WTC11 (cell line): ENCODE measurements around the gene ANTXRL. TPM values are rescaled to one million over a fixed set of nuclear protein-coding genes. Genes with fewer than 3 reads are reported as not detected.
"Not testable (repeated sequence)": the region's sequence is repeated elsewhere in the genome, so short reads cannot be mapped to it uniquely, and the experiment has no call there.

Source experiments
- ATAC-seq: fragments of 200-7000 bp; cut with Tn5 transposase; 2 replicates; pipeline ENCODE4 v1.10.0; 2021; ENCODE audit warnings: mild to moderate bottlenecking, moderate library complexity
- CTCF ChIA-PET: fragments of 300-600 bp; sonication (Branson Sonifier 250); formaldehyde crosslinking; loops from one replicate; lab custom pipeline; 2021; ENCODE audit warnings: antibody characterized with exemption; lab: Charles Lee
- POLR2A ChIA-PET: fragments of 350-600 bp; sonication (Branson Sonifier 250); formaldehyde crosslinking; loops from one replicate; lab custom pipeline; 2021; ENCODE audit warnings: antibody characterized with exemption; lab: Charles Lee
- DNase-seq: peaks from one replicate; pipeline ENCODE4 v3.0.0; 2021; ENCODE audit warnings: low spot score
- H3K27ac Mint-ChIP-seq: 2 replicates; pipeline ENCODE4 v1.8.0; 2021; ENCODE audit warnings: mixed read lengths
- H3K27me3 Mint-ChIP-seq: 2 replicates; pipeline ENCODE4 v1.8.0; 2021; ENCODE audit warnings: low read depth, mild to moderate bottlenecking, moderate library complexity, mixed read lengths
- H3K36me3 Mint-ChIP-seq: 2 replicates; pipeline ENCODE4 v1.8.0; 2021; ENCODE audit warnings: mixed read lengths
- H3K4me1 Mint-ChIP-seq: 2 replicates; pipeline ENCODE4 v1.8.0; 2022; ENCODE audit warnings: mixed read lengths
- H3K4me3 Mint-ChIP-seq: 2 replicates; pipeline ENCODE4 v1.8.0; 2021; ENCODE audit warnings: mild to moderate bottlenecking, moderate library complexity, mixed read lengths
- H3K9me3 Mint-ChIP-seq: 2 replicates; pipeline ENCODE4 v1.8.0; 2021; ENCODE audit warnings: mixed read lengths
- CDX4 ChIP-seq: fragments of 250-450 bp; sonication (Bioruptor Pico); IDR thresholded peaks from 2 replicates; pipeline ENCODE4 v1.9.0; 2021; ENCODE audit warnings: moderate library complexity, mild to moderate bottlenecking, inconsistent platforms, borderline replicate concordance
- EMX1 ChIP-seq: fragments of 250-450 bp; sonication (Bioruptor Pico); IDR thresholded peaks from 2 replicates; pipeline ENCODE4 v1.8.0; 2021; ENCODE audit warnings: mild to moderate bottlenecking
- FOXP4 ChIP-seq: sonication (generic); formaldehyde crosslinking; IDR thresholded peaks from 2 replicates; pipeline ENCODE4 v1.8.0; 2022; ENCODE audit warnings: mild to moderate bottlenecking, missing genetic modification reagents
- HMGA2 ChIP-seq: fragments of 250-450 bp; sonication (Bioruptor Pico); IDR thresholded peaks from 2 replicates; pipeline ENCODE4 v1.4.0; 2021; ENCODE audit warnings: mild to moderate bottlenecking, moderate library complexity
- KAT7 ChIP-seq: sonication (generic); formaldehyde crosslinking; IDR thresholded peaks from 2 replicates; pipeline ENCODE4 v1.8.1; 2023; ENCODE audit warnings: missing genetic modification reagents, mild to moderate bottlenecking, borderline replicate concordance
- NR3C1 ChIP-seq: sonication (generic); formaldehyde crosslinking; conservative IDR thresholded peaks from 2 replicates; pipeline ENCODE4 v1.8.1; 2023; ENCODE audit warnings: low read depth, mild to moderate bottlenecking, missing genetic modification reagents
- RELA ChIP-seq: sonication (generic); formaldehyde crosslinking; IDR thresholded peaks from 2 replicates; pipeline ENCODE4 v1.8.1; 2022; ENCODE audit warnings: missing genetic modification reagents, mild to moderate bottlenecking, borderline replicate concordance
- SP1 ChIP-seq: sonication (generic); formaldehyde crosslinking; conservative IDR thresholded peaks from 2 replicates; pipeline ENCODE4 v1.8.1; 2022; ENCODE audit warnings: missing genetic modification reagents
- STAT6 ChIP-seq: sonication (generic); formaldehyde crosslinking; conservative IDR thresholded peaks from 2 replicates; pipeline ENCODE4 v1.8.1; 2023; ENCODE audit warnings: mild to moderate bottlenecking, low read depth, missing genetic modification reagents, moderate library complexity
- USF2 ChIP-seq: sonication (generic); formaldehyde crosslinking; IDR thresholded peaks from 2 replicates; pipeline ENCODE4 v1.8.1; 2023; ENCODE audit warnings: mild to moderate bottlenecking, missing genetic modification reagents, moderate library complexity
- ZBTB21 ChIP-seq: sonication (generic); formaldehyde crosslinking; IDR thresholded peaks from 2 replicates; pipeline ENCODE4 v1.8.1; 2023; ENCODE audit warnings: mild to moderate bottlenecking, missing genetic modification reagents, borderline replicate concordance
- ZNF263 ChIP-seq: sonication (generic); formaldehyde crosslinking; IDR thresholded peaks from 2 replicates; pipeline ENCODE4 v1.8.1; 2022; ENCODE audit warnings: low read depth, mild to moderate bottlenecking, moderate library complexity, missing genetic modification reagents
- ZNF317 ChIP-seq: sonication (generic); formaldehyde crosslinking; IDR thresholded peaks from 2 replicates; pipeline ENCODE4 v1.8.1; 2023; ENCODE audit warnings: low read depth, mild to moderate bottlenecking, moderate library complexity, missing genetic modification reagents, borderline replicate concordance
- ZNF423 ChIP-seq: fragments of 250-450 bp; sonication (Bioruptor Pico); IDR thresholded peaks from 2 replicates; pipeline ENCODE4 v2.1.2; 2022; ENCODE audit warnings: mild to moderate bottlenecking, moderate library complexity
- total RNA-seq: library from RNA; stranded (reverse); gene quantifications from 3 replicates; pipeline ENCODE4 v1.2.3, GENCODE V29; 2021
- TF ChIP-seq, protein P1 (sequence below): sonication (generic); formaldehyde crosslinking; IDR thresholded peaks from 2 replicates; pipeline ENCODE4 v1.8.1; 2022; ENCODE audit warnings: missing genetic modification reagents, borderline replicate concordance
- TF ChIP-seq, protein P2 (sequence below): sonication (generic); formaldehyde crosslinking; IDR thresholded peaks from 2 replicates; pipeline ENCODE4 v1.8.0; 2022; ENCODE audit warnings: mild to moderate bottlenecking, missing genetic modification reagents
- TF ChIP-seq, protein P3 (sequence below): sonication (generic); formaldehyde crosslinking; IDR thresholded peaks from 2 replicates; pipeline ENCODE4 v1.8.0; 2022; ENCODE audit warnings: mild to moderate bottlenecking, missing genetic modification reagents

The ANTXRL gene
- total RNA-seq, 1 experiment from 2014 or later: not detected

- no peak for TF ChIP-seq STAT6
- no peak for TF ChIP-seq KAT7 (CRISPR knock-in tag)
Measured at GRCh38 chr10:46257099-46257498, 29.7 kb upstream of the ANTXRL start (continued).

GRCh38 chr10:46262906-46263560, 23.8 kb upstream of the ANTXRL start:
- CTCF ChIA-PET, H3K4me3 Mint-ChIP-seq, POLR2A ChIA-PET, H3K27ac Mint-ChIP-seq, H3K27me3 Mint-ChIP-seq, ATAC-seq, H3K9me3 Mint-ChIP-seq, DNase-seq, H3K36me3 Mint-ChIP-seq, H3K4me1 Mint-ChIP-seq: not testable (repeated sequence)

DNA sequence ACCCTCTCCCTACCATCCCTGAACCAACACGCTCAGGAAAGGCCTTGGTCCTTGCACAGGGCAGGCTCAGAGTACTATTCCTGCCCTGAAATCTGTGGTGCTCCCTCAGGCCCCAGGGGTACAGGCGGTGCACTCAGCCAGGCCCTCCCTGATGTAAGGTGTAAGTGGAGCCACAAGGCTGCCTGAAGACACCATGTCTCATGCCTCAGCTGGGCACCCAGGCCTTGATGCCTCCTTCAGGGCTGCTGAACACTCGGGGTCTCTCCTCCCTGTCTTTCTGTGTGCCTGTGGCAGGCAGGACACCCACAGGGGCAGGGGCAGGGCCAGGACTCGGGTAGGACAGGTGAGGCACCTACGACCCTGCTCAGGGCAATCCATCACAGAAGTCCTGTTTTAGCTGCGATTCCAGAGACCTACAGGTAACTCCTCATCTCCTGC, 22.9 kb upstream of the ANTXRL start:
- Mint-ChIP-seq H3K27me3 (no peaks in the 10 kb centered on the region), H3K4me1 (no peaks in the 10 kb centered on the region), H3K27ac (no peak overlapping the region), H3K36me3 (no peaks in the 10 kb centered on the region), H3K9me3 (no peaks in the 10 kb centered on the region), H3K4me3 (no peak overlapping the region)
- TF ChIP-seq, protein P1, sequence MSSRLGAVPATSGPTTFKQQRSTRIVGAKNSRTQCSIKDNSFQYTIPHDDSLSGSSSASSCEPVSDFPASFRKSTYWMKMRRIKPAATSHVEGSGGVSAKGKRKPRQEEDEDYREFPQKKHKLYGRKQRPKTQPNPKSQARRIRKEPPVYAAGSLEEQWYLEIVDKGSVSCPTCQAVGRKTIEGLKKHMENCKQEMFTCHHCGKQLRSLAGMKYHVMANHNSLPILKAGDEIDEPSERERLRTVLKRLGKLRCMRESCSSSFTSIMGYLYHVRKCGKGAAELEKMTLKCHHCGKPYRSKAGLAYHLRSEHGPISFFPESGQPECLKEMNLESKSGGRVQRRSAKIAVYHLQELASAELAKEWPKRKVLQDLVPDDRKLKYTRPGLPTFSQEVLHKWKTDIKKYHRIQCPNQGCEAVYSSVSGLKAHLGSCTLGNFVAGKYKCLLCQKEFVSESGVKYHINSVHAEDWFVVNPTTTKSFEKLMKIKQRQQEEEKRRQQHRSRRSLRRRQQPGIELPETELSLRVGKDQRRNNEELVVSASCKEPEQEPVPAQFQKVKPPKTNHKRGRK (CRISPR knock-in tag): no peak
- DNase-seq (no peak), ATAC-seq (no peak)
- ChIA-PET CTCF (no interaction called here), POLR2A (no interaction called here)

DNA sequence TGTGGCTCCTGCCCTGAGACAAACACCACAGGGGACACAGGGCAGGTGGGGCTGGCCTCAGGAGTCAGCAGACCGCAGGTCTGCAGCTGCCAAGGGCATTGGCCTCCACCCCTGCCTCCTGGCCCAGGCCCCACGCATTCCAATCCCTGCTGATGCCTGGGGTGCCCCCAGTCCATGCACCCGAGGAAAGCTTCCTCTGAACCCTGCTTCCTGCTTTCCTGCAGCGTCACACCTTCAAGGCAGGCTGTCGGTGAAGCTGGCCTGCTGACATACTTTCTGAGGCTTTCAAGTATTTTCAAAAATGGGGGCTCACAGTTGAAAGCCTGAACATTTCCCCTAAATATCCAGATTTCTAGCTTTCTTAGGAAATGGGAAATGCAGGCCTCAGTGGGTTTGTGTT, 22.5 kb upstream of the ANTXRL start:
- CTCF ChIA-PET: no interaction called here
- H3K4me1 Mint-ChIP-seq: no peaks in the 10 kb centered on the region
- DNase-seq: no peak
- no peak overlapping the region for H3K4me3 Mint-ChIP-seq
- no peak overlapping the region for H3K27ac Mint-ChIP-seq
- ATAC-seq: no peak
- no peaks in the 10 kb centered on the region for H3K9me3 Mint-ChIP-seq
- no peaks in the 10 kb centered on the region for H3K27me3 Mint-ChIP-seq
- H3K36me3 Mint-ChIP-seq: no peaks in the 10 kb centered on the region
- POLR2A ChIA-PET: no interaction called here
- TF ChIP-seq USF2 (CRISPR knock-in tag): no peak
- TF ChIP-seq, protein P2, sequence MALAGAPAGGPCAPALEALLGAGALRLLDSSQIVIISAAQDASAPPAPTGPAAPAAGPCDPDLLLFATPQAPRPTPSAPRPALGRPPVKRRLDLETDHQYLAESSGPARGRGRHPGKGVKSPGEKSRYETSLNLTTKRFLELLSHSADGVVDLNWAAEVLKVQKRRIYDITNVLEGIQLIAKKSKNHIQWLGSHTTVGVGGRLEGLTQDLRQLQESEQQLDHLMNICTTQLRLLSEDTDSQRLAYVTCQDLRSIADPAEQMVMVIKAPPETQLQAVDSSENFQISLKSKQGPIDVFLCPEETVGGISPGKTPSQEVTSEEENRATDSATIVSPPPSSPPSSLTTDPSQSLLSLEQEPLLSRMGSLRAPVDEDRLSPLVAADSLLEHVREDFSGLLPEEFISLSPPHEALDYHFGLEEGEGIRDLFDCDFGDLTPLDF (CRISPR knock-in tag): no peak
- TF ChIP-seq SP1 (CRISPR knock-in tag): no peak
- TF ChIP-seq HMGA2 (CRISPR knock-in tag): no peak
- TF ChIP-seq NR3C1 (CRISPR knock-in tag): no peak
- no peak for TF ChIP-seq ZNF317 (CRISPR knock-in tag)
- no peak for TF ChIP-seq FOXP4 (CRISPR knock-in tag)
- TF ChIP-seq ZNF263 (CRISPR knock-in tag): no peak
- no peak for TF ChIP-seq STAT6
- TF ChIP-seq, protein P3, sequence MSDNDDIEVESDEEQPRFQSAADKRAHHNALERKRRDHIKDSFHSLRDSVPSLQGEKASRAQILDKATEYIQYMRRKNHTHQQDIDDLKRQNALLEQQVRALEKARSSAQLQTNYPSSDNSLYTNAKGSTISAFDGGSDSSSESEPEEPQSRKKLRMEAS (CRISPR knock-in tag): no peak
- no peak for TF ChIP-seq CDX4
- TF ChIP-seq RELA (CRISPR knock-in tag): no peak
- no peak for TF ChIP-seq ZBTB21 (CRISPR knock-in tag)
- TF ChIP-seq ZNF423 (CRISPR knock-in tag): no peak
- TF ChIP-seq EMX1 (CRISPR knock-in tag): no peak
